D341Med (cell line): ENCODE results near the gene KCNJ6.

Experiments used
- DNase-seq: peaks from one replicate; pipeline ENCODE4 v3.0.0; 2012; ENCODE audit warnings: low spot score

KCNJ6 gene

GRCh38 chr21:37904856-37905255, 11.4 kb downstream of the KCNJ6 start:
- DNase-seq, result no peak

DNA sequence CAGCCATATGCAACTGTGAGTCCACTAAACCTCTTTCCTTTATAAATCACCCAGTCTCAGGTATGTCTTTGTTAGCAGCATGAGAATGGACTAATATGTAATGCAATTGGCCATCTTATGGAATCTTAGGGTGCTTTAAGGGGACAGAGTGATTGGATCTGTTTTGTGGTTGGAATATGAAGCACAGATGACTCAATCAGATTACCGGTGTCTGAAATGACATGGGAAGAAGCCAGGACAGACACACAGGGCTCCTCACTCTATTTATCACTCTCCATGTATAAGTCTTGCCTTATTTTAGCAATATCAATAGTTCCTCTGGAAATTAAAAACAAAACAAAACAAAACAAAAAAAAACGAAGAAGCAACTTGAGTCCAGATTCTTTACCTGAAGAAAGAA, 12.9 kb downstream of the KCNJ6 start:
- DNase-seq, result no peak

- DNase-seq, result no peak
These were observed 17.1 kb downstream of the KCNJ6 start for GRCh38 chr21:37899146-37899545.

DNA sequence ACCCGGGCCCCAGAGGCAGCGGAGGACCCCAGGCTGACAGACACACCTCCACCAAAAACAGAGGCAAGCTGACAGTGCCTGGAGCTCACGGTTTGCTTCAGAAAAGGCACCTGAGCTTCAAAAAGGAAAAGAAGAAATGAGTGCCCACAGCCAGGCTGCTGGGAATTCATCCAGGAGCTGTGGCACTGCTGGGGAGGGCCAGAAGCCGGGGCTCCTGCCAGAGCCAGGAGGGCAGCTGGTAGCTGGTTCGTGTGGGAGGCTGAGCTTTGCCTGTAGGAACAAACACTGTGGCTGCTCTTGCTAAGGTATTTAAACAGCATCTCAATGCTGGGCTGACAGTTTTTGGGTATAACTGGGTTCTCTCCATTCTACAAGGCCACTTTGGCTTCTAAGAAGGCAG, 19.5 kb downstream of the KCNJ6 start:
- DNase-seq, result no peak

DNA sequence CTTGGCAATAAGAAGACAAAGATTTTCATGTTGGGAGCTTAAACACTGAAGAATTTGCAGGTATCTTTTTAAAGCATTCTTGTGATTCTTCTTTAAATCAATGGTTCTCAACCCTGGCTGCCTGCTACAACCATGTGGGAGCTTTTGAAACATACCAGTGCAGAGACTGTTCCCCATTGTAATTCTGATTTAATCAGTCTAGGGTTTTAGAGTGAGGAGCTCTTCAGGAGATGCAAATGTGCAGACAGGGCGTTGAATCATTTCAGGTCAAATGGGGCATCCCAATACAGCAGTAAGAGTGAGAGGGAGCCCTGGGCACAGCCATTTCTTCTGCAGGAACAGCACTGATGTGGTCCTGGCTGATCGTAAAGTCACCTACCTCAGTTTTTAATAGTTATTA, 24.3 kb downstream of the KCNJ6 start:
- no peak for DNase-seq

GRCh38 chr21:37888659-37889058, 27.6 kb downstream of the KCNJ6 start:
- DNase-seq, result no peak

- DNase-seq, result no peak
These were observed 29.4 kb downstream of the KCNJ6 start for GRCh38 chr21:37886726-37887299.

DNA sequence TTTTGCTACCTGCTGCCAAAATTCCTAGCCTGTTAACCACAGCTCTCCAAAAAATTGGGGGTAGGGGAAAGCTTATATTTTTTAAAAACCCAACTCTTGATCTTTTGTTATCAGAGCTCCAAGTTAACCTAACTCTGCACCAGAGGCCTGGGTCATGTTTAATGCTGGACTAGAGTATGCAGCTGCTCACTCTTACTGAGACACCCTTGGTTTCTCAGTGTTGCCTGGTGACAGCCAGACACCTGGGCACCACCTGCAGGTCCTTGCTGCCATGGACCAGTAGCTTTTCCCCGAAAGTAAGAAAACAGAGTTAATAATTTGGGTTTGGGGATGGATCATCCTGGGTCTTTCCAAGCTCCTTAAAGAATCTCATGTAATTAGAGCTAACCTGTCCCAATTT, 30.1 kb downstream of the KCNJ6 start:
- no peak for DNase-seq

GRCh38 chr21:37878946-37879660, 37.2 kb downstream of the KCNJ6 start:
- no peak for DNase-seq

DNA sequence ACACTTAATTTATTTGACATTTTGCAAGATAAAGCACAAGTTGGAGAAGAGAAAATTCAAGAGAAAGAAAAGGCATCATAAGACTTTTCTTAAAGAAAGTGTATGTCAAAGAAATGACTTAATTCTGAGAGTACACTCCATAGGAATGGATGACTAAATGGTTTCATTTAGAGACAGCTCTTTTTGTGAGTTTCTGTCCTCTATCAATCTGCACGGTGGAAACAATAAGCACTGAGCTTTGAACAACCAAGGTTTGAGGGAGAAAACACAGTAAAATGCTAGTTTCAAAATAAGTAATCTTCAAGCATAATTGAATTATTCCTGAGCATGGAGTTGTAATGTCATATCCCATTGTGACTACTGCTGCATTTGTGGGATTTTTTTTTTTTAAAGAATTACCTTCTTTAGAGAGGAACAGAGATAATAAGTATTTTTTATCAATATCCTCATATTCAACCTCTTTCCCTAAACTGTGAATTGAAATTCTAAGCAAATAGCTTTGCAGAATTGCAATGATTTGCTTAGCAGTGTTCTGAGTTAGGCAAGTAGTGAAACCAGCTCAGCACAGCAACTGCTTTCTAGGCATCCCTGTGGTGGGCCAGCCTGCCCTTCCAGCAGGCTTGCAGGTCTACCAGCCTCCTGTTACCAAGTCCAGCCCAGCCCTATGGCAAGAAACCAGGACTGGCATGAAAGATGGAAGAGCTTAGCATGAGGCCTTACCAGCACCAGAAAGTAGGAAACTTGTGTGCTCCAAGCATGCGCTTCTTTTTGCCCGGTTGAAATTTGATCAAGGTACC, 38.2 kb downstream of the KCNJ6 start:
- no peak for DNase-seq

DNA sequence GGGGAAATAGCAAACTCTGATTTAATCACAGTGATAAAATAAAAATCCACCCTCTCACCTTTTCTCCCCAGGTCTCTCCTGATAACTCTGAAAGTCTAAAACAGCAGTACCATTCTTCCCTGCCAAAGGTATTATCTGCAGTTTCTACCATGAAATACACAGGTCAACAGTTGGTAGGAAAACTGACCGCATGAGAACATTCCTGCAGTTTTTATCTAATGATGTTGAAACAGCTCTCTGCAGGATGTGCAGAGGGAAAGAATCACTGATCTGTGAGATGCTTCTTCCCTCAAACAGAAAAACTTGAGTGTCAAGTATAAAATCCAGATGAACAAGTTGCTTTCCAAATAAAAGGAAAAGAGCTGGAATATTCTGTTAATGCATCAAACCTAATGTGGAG, 39.1 kb downstream of the KCNJ6 start:
- DNase-seq, result no peak

DNA sequence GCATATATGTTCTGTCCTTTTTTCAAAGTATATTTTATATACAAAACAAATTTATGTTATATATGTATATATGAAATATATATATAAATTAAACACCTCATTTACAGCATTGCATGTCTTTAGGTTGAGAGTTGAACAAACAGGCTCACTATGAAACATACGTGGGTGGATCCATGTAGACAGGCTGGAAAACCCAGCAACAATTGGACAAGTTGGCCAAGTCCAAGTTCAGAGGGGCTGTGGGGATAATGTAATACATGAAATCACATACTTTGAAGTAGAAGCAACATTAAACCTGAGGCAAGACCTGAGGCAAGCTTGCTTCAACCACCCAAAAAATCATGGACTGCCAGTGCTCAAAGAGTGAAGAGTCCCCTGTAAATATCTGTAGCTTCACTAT, 39.7 kb downstream of the KCNJ6 start:
- no peak for DNase-seq

- no peak for DNase-seq
These were observed 41.1 kb downstream of the KCNJ6 start for GRCh38 chr21:37874904-37875780.

GRCh38 chr21:37874481-37874880, 41.8 kb downstream of the KCNJ6 start:
- DNase-seq, result no peak

DNA sequence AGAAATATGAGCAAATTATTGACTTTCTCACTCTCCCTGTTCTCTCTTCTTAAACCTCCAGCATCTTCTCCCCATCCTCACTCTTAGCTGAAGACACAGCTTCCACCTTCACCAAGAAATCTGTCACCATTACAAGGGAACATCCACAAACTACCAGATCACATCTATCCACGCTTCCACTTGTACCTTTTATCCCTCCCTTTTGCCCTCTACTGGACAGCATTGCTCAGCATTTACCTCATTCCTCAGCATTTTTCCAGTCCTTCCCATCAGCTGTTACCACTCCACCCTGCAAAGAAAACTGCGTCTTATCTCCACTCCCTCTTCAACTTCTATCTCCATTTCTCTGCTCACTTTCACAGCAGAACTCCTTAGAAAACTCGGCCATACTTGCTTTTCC, 42.6 kb downstream of the KCNJ6 start:
- no peak for DNase-seq

DNA sequence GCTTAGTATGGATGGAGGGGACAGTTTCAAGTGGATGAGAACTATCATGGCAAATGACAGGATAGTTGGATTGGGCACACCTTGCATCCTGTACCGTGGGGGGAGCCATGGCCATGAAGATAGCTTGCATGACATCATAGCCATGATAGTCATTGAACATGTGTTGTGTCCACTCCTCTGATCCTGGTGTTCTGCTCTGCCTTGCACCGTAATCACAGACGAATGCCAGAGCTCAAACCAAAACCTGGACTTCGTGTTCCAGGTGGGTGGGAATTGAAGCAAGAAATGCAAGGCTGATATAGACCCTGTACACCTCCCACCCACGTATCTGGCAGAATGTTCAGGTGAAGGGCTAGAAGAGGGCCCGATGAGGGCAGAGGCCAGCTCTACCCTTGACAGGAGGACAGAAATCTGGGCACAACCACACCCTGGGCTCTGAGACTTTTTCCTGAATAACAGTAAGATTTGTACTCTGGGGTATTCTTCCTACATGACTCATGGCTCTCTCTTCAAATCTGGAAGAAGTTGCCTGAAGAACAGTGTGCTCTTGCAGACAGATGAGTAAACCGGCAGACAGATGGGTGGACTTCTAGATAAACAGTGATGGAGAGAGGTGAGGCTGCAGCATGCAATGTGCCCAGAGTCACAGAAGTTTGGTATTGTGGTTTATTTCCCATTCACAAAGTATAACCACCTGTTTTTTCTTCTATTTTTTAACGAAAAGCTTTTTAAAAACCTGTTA, 45.0 kb downstream of the KCNJ6 start:
- no peak for DNase-seq

GRCh38 chr21:37870221-37870620, 46.0 kb downstream of the KCNJ6 start:
- no peak for DNase-seq

DNA sequence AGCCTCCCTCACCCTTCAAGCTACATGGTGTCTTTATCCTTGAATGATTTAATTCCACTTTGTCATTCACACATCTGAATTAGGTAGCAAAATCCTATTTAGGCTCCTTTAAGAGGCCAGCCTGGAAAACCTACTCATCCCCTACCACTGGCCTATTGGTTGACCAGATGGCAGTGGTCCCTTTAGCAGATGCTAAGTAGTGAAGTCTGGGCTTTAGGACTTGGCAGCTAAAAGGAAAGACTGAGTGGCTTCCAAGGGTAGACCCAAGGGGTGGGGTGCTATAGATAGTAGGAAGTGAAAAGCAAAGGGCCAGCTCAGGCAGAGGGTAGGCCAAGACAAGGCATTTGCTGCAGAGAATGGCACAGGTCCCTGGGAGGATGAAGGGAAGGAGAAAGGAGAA, 46.6 kb downstream of the KCNJ6 start:
- DNase-seq, result no peak

DNA sequence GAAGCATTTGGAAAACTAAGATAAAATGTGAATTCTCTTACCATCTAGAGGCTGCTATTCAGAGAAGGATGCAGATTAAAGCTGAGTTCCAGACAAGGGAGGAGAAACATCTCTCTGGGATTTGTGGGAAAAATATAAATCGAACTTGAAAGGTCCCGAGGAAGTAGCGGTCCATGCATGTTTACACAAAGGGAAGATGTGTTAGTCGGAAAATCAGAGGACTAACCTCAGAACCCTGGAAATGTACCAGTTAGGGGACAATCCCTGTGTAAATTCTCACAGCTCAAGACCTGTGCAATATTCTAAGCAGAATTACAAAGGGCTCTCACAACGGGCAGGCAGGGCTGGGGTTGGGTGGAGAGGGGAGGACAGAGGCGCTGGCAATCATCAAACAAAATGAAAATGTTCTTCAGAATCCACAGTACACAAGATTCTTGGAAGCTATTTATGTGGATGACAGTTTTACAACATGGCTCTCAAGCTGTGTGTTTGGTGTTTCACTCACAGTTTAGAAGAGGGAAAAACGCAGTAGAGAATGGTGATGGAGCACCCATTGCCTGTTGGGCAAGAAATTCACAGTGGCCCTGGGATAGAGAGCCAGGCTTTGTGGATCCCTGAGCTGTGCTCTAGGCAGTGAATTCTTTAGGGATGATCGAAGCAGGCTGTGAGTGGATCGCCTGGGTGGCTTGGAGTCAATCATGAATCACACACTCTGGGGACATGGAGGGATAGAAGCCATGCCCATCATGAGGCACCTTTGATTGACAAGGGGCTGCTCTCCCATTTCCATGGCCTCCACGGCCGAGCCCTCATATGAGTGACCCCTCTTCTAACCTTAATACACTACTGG, 47.6 kb downstream of the KCNJ6 start:
- DNase-seq, result no peak

- DNase-seq, result no peak
These were observed 50.2 kb downstream of the KCNJ6 start for GRCh38 chr21:37866027-37866426.

- no peak for DNase-seq
These were observed 51.1 kb downstream of the KCNJ6 start for GRCh38 chr21:37865156-37865555.
